ENCODE data around the gene SNRK. TPM values are rescaled to one million over a fixed set of nuclear protein-coding genes. Genes with fewer than 3 reads are reported as not detected.

The SNRK gene
- total and polyA plus RNA-seq, 2 experiments from 2014 or later: 5.5 to 18.8 TPM

- Histone ChIP-seq H3K4me2 (no peak overlapping the region), H3K36me3 (ENCODE audit: insufficient read depth) (no peaks in the 10 kb centered on the region), H3K79me2 (replicated peaks; ENCODE audit: insufficient read depth) (no peaks in the 10 kb centered on the region), H3K4me1 (ENCODE audit: insufficient read depth) (no peaks in the 10 kb centered on the region; the same call in 1 of the 2 replicates), H3K27ac (ENCODE audit: low read depth) (no peak overlapping the region), H2AFZ (no peak overlapping the region), H3K27me3 (ENCODE audit: insufficient read depth) (no peaks in the 10 kb centered on the region), H3F3A (replicated peaks; ENCODE audit: low read depth) (no peaks in the 10 kb centered on the region), H3K9me2 (ENCODE audit: insufficient read depth) (no peaks in the 10 kb centered on the region), H3K4me3 (no peak overlapping the region), H4K20me1 (replicated peaks; ENCODE audit: insufficient read depth) (no peaks in the 10 kb centered on the region)
- TF ChIP-seq EZH2 (IDR thresholded peaks at IDR 0.05; ENCODE audit: low read depth, unreplicated experiment) (no peak), NANOG (IDR thresholded peaks at IDR 0.05; ENCODE audit: borderline replicate concordance) (no peak), EZH2phosphoT487 (IDR thresholded peaks at IDR 0.05; ENCODE audit: unreplicated experiment) (no peak), CREB1 (CRISPR knock-in tag; IDR thresholded peaks at IDR 0.05; ENCODE audit: low read depth) (no peak), REST (IDR thresholded peaks at IDR 0.05; ENCODE audit: unreplicated experiment) (no peak), JUNB (IDR thresholded peaks at IDR 0.05; ENCODE audit: unreplicated experiment) (no peak), ZNF331 (CRISPR knock-in tag; IDR thresholded peaks at IDR 0.05; ENCODE audit: low read depth) (no peak), ZNF114 (CRISPR knock-in tag; IDR thresholded peaks at IDR 0.05) (no peak), STAT1 (IDR thresholded peaks at IDR 0.05; ENCODE audit: unreplicated experiment) (no peak), POLR2AphosphoS5 (IDR thresholded peaks at IDR 0.05; ENCODE audit: low read depth) (no peak)
- TF ChIP-seq, protein P1, sequence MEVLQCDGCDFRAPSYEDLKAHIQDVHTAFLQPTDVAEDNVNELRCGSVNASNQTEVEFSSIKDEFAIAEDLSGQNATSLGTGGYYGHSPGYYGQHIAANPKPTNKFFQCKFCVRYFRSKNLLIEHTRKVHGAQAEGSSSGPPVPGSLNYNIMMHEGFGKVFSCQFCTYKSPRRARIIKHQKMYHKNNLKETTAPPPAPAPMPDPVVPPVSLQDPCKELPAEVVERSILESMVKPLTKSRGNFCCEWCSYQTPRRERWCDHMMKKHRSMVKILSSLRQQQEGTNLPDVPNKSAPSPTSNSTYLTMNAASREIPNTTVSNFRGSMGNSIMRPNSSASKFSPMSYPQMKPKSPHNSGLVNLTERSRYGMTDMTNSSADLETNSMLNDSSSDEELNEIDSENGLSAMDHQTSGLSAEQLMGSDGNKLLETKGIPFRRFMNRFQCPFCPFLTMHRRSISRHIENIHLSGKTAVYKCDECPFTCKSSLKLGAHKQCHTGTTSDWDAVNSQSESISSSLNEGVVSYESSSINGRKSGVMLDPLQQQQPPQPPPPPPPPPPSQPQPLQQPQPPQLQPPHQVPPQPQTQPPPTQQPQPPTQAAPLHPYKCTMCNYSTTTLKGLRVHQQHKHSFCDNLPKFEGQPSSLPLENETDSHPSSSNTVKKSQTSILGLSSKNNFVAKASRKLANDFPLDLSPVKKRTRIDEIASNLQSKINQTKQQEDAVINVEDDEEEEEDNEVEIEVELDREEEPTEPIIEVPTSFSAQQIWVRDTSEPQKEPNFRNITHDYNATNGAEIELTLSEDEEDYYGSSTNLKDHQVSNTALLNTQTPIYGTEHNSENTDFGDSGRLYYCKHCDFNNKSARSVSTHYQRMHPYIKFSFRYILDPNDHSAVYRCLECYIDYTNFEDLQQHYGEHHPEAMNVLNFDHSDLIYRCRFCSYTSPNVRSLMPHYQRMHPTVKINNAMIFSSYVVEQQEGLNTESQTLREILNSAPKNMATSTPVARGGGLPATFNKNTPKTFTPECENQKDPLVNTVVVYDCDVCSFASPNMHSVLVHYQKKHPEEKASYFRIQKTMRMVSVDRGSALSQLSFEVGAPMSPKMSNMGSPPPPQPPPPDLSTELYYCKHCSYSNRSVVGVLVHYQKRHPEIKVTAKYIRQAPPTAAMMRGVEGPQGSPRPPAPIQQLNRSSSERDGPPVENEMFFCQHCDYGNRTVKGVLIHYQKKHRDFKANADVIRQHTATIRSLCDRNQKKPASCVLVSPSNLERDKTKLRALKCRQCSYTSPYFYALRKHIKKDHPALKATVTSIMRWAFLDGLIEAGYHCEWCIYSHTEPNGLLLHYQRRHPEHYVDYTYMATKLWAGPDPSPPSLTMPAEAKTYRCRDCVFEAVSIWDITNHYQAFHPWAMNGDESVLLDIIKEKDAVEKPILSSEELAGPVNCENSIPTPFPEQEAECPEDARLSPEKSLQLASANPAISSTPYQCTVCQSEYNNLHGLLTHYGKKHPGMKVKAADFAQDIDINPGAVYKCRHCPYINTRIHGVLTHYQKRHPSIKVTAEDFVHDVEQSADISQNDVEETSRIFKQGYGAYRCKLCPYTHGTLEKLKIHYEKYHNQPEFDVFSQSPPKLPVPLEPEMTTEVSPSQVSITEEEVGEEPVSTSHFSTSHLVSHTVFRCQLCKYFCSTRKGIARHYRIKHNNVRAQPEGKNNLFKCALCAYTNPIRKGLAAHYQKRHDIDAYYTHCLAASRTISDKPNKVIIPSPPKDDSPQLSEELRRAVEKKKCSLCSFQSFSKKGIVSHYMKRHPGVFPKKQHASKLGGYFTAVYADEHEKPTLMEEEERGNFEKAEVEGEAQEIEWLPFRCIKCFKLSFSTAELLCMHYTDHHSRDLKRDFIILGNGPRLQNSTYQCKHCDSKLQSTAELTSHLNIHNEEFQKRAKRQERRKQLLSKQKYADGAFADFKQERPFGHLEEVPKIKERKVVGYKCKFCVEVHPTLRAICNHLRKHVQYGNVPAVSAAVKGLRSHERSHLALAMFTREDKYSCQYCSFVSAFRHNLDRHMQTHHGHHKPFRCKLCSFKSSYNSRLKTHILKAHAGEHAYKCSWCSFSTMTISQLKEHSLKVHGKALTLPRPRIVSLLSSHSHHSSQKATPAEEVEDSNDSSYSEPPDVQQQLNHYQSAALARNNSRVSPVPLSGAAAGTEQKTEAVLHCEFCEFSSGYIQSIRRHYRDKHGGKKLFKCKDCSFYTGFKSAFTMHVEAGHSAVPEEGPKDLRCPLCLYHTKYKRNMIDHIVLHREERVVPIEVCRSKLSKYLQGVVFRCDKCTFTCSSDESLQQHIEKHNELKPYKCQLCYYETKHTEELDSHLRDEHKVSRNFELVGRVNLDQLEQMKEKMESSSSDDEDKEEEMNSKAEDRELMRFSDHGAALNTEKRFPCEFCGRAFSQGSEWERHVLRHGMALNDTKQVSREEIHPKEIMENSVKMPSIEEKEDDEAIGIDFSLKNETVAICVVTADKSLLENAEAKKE (CRISPR knock-in tag; IDR thresholded peaks at IDR 0.05): no peak
- TF ChIP-seq, protein P2, sequence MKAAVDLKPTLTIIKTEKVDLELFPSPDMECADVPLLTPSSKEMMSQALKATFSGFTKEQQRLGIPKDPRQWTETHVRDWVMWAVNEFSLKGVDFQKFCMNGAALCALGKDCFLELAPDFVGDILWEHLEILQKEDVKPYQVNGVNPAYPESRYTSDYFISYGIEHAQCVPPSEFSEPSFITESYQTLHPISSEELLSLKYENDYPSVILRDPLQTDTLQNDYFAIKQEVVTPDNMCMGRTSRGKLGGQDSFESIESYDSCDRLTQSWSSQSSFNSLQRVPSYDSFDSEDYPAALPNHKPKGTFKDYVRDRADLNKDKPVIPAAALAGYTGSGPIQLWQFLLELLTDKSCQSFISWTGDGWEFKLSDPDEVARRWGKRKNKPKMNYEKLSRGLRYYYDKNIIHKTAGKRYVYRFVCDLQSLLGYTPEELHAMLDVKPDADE (IDR thresholded peaks at IDR 0.05): no peak
- TF ChIP-seq, protein P3, sequence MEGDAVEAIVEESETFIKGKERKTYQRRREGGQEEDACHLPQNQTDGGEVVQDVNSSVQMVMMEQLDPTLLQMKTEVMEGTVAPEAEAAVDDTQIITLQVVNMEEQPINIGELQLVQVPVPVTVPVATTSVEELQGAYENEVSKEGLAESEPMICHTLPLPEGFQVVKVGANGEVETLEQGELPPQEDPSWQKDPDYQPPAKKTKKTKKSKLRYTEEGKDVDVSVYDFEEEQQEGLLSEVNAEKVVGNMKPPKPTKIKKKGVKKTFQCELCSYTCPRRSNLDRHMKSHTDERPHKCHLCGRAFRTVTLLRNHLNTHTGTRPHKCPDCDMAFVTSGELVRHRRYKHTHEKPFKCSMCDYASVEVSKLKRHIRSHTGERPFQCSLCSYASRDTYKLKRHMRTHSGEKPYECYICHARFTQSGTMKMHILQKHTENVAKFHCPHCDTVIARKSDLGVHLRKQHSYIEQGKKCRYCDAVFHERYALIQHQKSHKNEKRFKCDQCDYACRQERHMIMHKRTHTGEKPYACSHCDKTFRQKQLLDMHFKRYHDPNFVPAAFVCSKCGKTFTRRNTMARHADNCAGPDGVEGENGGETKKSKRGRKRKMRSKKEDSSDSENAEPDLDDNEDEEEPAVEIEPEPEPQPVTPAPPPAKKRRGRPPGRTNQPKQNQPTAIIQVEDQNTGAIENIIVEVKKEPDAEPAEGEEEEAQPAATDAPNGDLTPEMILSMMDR (conservative IDR thresholded peaks at IDR 0.05; ENCODE audit: low read depth in 2 of 2): no peak
- Mint-ChIP-seq H3K36me3 (ENCODE audit: low read depth) (peaks cover 20% of the 10 kb centered on the region; the same call in 2 of the 3 replicates), H3K4me1 (peaks cover 8% of the 10 kb centered on the region; the same call in 2 of the 3 replicates), H3K4me3 (no peak overlapping the region; the same call in 2 of the 3 replicates), H3K27me3 (ENCODE audit: insufficient read depth, low read depth, poor library complexity) (peaks cover 26% of the 10 kb centered on the region), H3K9me3 (no peaks in the 10 kb centered on the region), H3K27ac (no peak overlapping the region)
- DNase-seq (ENCODE audit: low spot score) (no peak), ATAC-seq (no peak)
Measured at GRCh38 chr3:43366481-43366880, 80.1 kb downstream of the SNRK start.

Measured in GM23338 (cell line).